ENCODE data around the gene EXOSC3. TPM values are rescaled to one million over a fixed set of nuclear protein-coding genes. Genes with fewer than 3 reads are reported as not detected.

Gene EXOSC3
- polyA plus RNA-seq, 3 donors: 9.8 to 25.2 (median 19.6) TPM

DNA sequence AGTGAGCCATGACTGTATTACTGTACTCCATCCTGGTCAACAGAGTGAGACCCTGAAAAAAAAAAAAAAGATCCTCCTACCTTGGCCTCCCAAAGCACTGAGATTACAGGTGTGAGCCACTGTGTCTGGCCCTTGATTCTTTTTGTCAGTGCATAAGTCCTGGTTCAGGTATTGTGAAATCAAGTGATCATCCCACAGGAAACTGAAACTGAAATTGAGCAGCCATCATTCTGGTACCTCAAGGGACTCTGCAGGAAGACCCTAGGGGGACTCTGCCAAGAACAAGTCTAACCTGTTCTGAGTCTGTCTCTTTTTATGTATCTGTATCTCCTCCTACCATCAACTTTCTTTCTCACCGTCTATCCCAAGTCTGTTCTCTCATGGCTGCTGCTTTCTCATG is 13.8 kb upstream of the EXOSC3 start:
- peaks cover 20% of the 10 kb centered on the region for H4K20me1 ChIP-seq (ENCODE audit: insufficient read depth, low read length)
- H3K4me3 Mint-ChIP-seq: no peak overlapping the region
- no peak overlapping the region for H2AFZ ChIP-seq (ENCODE audit: insufficient read depth, low read depth, low read length, poor library complexity, severe bottlenecking)
- no peak overlapping the region for H3K4me2 ChIP-seq (replicated peaks; ENCODE audit: extremely low read depth, low read length, poor library complexity, severe bottlenecking)
- H3K4me1 Mint-ChIP-seq: peaks cover 49% of the 10 kb centered on the region
- no peak overlapping the region for H3K9ac ChIP-seq (ENCODE audit: insufficient read depth, low read length, poor library complexity, severe bottlenecking)
- no peak for DNase-seq
- peaks cover 0 to 4% (median 1%) of the 10 kb centered on the region in 3 donors for H3K27me3 Mint-ChIP-seq (ENCODE audit: low read depth in 3 of 3)
- H3K4me1 ChIP-seq (ENCODE audit: control insufficient read depth in 1 of 2, insufficient read depth in 2 of 2, low read length in 2 of 2): peaks cover 39 to 52% of the 10 kb centered on the region in 2 donors
- H3K9me3 ChIP-seq (replicated peaks in 1 of 2; ENCODE audit: control insufficient read depth in 1 of 2, insufficient read depth in 1 of 2, low read length in 2 of 2): no peaks in the 10 kb centered on the region
- H3K4me3 ChIP-seq (replicated peaks in 1 of 3; ENCODE audit: low read depth in 2 of 3, low read length in 3 of 3): no peak overlapping the region
- no peak overlapping the region for H3K27ac ChIP-seq (ENCODE audit: low read depth in 1 of 2, low read length in 2 of 2)
- H3K27me3 ChIP-seq (ENCODE audit: control insufficient read depth in 2 of 2, insufficient read depth in 2 of 2, low read length in 2 of 2): peaks cover 0 to 2% of the 10 kb centered on the region in 2 donors
- H3K36me3 ChIP-seq (replicated peaks in 1 of 2; ENCODE audit: control insufficient read depth in 1 of 2, insufficient read depth in 2 of 2, low read length in 2 of 2): no peaks in the 10 kb centered on the region
- TF ChIP-seq, protein P1, sequence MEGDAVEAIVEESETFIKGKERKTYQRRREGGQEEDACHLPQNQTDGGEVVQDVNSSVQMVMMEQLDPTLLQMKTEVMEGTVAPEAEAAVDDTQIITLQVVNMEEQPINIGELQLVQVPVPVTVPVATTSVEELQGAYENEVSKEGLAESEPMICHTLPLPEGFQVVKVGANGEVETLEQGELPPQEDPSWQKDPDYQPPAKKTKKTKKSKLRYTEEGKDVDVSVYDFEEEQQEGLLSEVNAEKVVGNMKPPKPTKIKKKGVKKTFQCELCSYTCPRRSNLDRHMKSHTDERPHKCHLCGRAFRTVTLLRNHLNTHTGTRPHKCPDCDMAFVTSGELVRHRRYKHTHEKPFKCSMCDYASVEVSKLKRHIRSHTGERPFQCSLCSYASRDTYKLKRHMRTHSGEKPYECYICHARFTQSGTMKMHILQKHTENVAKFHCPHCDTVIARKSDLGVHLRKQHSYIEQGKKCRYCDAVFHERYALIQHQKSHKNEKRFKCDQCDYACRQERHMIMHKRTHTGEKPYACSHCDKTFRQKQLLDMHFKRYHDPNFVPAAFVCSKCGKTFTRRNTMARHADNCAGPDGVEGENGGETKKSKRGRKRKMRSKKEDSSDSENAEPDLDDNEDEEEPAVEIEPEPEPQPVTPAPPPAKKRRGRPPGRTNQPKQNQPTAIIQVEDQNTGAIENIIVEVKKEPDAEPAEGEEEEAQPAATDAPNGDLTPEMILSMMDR (IDR thresholded peaks at IDR 0.05): no peak
- intact Hi-C loops (cut with micrococcal nuclease): no loop called here
- 100% methylated on average over 1 of the region's 1 CpG for WGBS (ENCODE audit: insufficient coverage)
- no peak overlapping the region for H3K27ac Mint-ChIP-seq
- H3K9me3 Mint-ChIP-seq: no peaks in the 10 kb centered on the region
- H3K79me2 ChIP-seq (ENCODE audit: insufficient read depth, low read length): peaks cover 31% of the 10 kb centered on the region
- H3K36me3 Mint-ChIP-seq: peaks cover 7 to 10% of the 10 kb centered on the region in 2 donors

DNA sequence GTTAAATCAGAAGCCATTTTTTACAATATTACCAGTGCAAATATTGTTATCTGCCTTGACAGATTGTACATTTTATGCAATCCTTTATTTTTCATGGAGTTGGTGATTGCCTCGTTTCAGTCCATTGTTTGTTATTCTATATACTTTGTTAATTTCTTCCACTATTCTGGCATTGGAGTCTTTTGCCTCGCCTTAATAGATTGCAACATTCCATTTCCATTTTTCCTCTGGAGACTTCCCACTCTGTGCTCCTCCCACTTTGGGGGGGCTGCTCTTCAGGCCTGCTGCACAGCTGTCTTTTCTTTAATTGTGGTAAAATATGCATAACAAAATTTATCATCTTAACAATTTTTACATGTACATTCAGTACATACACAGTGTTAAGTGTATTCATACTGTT is 11.4 kb upstream of the EXOSC3 start:
- H3K4me3 Mint-ChIP-seq: peak overlapping the region in 1 of 2 donors; percentile 1
- no peaks in the 10 kb centered on the region for H3K36me3 Mint-ChIP-seq
- no CpG with 5 or more reads among the region's 2 CpGs for WGBS (ENCODE audit: insufficient coverage)
- no peak overlapping the region for H3K9ac ChIP-seq (ENCODE audit: insufficient read depth, low read length, poor library complexity, severe bottlenecking)
- H4K20me1 ChIP-seq (ENCODE audit: insufficient read depth, low read length): peaks cover under 1% of the 10 kb centered on the region
- peak overlapping the region; percentile 15 for H2AFZ ChIP-seq (ENCODE audit: insufficient read depth, low read depth, low read length, poor library complexity, severe bottlenecking)
- H3K27me3 ChIP-seq (ENCODE audit: control insufficient read depth in 2 of 2, insufficient read depth in 2 of 2, low read length in 2 of 2): peaks cover 0 to 2% of the 10 kb centered on the region in 2 donors
- no peak overlapping the region for H3K4me3 ChIP-seq (replicated peaks in 1 of 3; ENCODE audit: low read depth in 2 of 3, low read length in 3 of 3)
- no peak overlapping the region for H3K4me2 ChIP-seq (replicated peaks; ENCODE audit: extremely low read depth, low read length, poor library complexity, severe bottlenecking)
- peaks cover 0 to under 1% (median 0%) of the 10 kb centered on the region in 7 donors for H3K9me3 Mint-ChIP-seq
- no peaks in the 10 kb centered on the region for H3K9me3 ChIP-seq (replicated peaks in 1 of 2; ENCODE audit: control insufficient read depth in 1 of 2, insufficient read depth in 1 of 2, low read length in 2 of 2)
- peaks cover 25 to 35% of the 10 kb centered on the region in 2 donors for H3K4me1 ChIP-seq (ENCODE audit: control insufficient read depth in 1 of 2, insufficient read depth in 2 of 2, low read length in 2 of 2)
- peak overlapping the region in 1 of 7 donors; percentile 42 for H3K27ac Mint-ChIP-seq
- TF ChIP-seq, protein P1 (IDR thresholded peaks at IDR 0.05): no peak
- no peak overlapping the region for H3K27ac ChIP-seq (ENCODE audit: low read depth in 1 of 2, low read length in 2 of 2)
- intact Hi-C loops (cut with micrococcal nuclease): no loop called here
- no peaks in the 10 kb centered on the region for H3K36me3 ChIP-seq (replicated peaks in 1 of 2; ENCODE audit: control insufficient read depth in 1 of 2, insufficient read depth in 2 of 2, low read length in 2 of 2)
- peaks cover 30% of the 10 kb centered on the region for H3K4me1 Mint-ChIP-seq
- peaks cover 0 to 6% (median 1%) of the 10 kb centered on the region in 3 donors for H3K27me3 Mint-ChIP-seq (ENCODE audit: low read depth in 3 of 3)
- DNase-seq: no peak
- H3K79me2 ChIP-seq (ENCODE audit: insufficient read depth, low read length): peaks cover 8% of the 10 kb centered on the region
